GM21360 (cell line): ENCODE data around the gene LSM14A.
A peak's percentile ranks its signal among the peaks of the same experiment; 100 is the strongest.
"Not testable (repeated sequence)": the region's sequence is repeated elsewhere in the genome, so short reads cannot be mapped to it uniquely, and the experiment has no call there.

Experiments used
- ATAC-seq: cut with Tn5 transposase; IDR thresholded peaks from one replicate; pipeline ENCODE4 v1.9.1; 2021; ENCODE audit warnings: mild to moderate bottlenecking, moderate library complexity; ENCODE audit not compliant: unreplicated experiment

LSM14A gene

DNA sequence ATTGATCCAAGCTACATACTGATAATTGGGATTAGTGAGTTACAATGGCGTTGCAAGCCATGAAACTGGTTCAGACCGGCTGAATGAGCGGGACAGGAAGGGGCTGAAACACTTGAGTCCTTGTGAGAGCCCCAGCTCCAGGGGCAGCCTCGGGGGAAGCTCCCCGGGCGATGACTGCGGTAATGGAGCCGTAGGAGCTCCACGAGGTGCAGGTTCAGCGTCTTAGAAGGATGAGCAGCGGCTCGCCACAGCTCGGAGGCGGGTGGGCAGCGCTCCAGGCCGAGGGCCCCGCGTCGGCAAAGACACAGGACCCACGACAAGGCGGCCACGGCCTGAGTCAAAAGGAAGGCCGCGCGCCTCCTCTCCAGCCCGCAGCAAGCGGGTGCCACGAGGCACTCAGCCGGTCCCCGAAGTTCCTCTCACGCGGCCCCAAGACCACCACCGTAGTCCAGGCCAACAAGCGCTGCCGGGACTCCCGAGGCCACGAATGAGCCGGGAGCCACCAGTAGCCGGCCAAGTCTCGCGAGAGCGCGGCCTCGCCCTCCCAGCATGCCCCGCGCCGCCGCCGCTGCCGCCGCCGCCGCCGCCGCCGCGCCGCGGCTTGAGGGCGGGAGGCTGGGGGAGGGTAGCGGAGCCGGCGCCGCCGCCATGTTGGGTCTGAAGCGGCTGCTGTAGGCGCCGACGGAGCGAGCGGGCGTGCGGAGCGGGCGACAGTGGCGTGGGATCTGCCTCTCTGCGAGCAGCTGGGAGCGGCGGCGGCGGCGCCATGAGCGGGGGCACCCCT lies at the start of gene LSM14A:
Gene LSM14A, plus strand, starts transcription at position 628 of the 784 bp plus-strand sequence. Its CDS starts 139 bp downstream, at position 767.
- peak; percentile 57 for ATAC-seq

GRCh38 chr19:34124828-34125227 lies 47.5 kb upstream of the LSM14A start:
- no peak for ATAC-seq

GRCh38 chr19:34126966-34127365 lies 45.3 kb upstream of the LSM14A start:
- no peak for ATAC-seq

- ATAC-seq: no peak
Observed at GRCh38 chr19:34127684-34128189, 44.6 kb upstream of the LSM14A start.

- ATAC-seq: no peak
Observed at GRCh38 chr19:34128558-34129250, 43.6 kb upstream of the LSM14A start.

GRCh38 chr19:34131100-34131499 lies 41.2 kb upstream of the LSM14A start:
- no peak for ATAC-seq

DNA sequence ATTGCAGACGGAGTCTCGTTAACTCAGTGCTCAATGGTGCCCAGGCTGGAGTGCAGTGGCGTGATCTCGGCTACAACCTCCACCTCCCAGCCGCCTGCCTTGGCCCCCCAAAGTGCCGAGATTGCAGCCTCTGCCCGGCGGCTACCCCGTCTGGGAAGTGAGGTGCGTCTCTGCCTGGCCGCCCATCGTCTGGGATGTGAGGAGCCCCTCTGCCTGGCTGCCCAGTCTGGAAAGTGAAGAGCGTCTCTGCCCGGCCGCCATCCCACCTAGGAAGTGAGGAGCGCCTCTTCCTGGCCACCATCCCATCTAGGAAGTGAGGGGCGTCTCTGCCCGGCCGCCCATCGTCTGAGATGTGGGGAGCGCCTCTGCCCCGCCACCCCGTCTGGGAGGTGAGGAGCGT lies 40.2 kb upstream of the LSM14A start:
- not testable (repeated sequence) for ATAC-seq

DNA sequence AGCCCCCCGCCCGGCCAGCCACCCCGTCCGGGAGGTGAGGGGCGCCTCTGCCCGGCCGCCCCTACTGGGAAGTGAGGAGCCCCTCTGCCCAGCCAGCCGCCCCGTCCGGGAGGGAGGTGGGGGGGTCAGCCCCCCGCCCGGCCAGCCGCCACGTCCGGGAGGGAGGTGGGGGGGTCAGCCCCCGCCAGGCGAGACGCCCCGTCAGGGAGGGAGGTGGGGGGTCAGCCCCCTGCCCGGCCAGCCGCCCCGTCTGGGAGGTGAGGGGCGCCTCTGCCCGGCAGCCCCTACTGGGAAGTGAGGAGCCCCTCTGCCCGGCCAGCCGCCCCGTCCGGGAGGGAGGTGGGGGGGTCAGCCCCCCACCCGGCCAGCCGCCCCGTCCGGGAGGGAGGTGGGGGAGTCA lies 39.6 kb upstream of the LSM14A start:
- not testable (repeated sequence) for ATAC-seq

- peak; percentile 96 for ATAC-seq
Observed at GRCh38 chr19:34134190-34135053, 37.9 kb upstream of the LSM14A start.

DNA sequence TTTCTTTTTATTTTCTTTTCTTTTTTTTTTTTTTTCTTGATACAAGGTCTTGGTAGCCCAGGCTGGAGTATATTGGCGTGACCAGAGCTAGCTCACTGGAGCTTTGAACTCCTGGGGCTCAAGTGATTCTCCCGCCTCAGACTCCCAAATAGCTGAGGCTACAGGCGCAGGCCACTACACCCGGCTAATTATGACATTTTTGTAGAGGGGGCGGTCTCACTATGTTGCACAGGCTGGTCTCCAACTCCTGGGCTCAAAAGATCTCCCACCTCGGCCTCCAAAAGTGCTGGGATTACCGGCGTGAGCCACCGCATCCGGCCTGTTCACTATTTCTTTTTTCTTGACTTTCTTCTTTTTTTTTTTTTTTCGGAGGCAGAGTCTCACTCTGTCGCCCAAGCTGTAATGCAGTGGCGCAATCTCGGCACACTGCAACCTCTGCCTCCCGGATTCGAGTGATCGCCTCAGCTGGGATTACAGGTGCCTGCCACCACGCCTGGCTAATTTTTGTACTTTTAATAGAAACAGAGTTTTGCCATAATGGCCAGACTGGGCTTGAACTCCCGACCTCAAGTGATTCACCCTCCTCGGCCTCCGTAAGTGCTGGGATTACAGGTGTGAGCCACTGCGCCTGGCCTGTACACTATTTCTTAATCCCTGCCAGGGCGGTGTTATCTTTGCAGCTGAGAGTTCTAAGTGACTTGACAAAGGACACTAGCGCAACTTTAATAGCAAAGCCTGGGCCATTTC lies 37.1 kb upstream of the LSM14A start:
- ATAC-seq: no peak

GRCh38 chr19:34135821-34136611 lies 36.3 kb upstream of the LSM14A start:
- ATAC-seq: no peak

DNA sequence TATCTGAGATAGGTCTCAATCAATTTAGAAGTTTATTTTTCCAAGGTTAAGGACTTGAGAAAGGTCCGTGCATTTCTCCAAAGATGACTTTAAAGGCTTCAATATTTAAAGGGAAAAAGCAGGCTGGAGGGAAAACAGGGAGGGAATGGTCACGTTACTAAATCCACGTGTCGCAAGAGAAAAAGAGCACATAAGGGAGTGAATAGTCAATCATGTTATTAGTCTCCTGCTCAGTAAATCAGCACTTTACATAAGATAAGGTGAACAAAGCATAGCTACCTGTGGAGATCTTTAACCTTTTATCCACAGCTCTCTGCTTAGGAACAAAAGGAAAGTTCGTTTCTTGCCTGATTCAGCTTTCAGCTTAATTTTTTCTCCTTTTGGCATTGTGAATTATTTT lies 31.3 kb upstream of the LSM14A start:
- ATAC-seq: no peak

GRCh38 chr19:34142440-34142839 lies 29.9 kb upstream of the LSM14A start:
- ATAC-seq: no peak

DNA sequence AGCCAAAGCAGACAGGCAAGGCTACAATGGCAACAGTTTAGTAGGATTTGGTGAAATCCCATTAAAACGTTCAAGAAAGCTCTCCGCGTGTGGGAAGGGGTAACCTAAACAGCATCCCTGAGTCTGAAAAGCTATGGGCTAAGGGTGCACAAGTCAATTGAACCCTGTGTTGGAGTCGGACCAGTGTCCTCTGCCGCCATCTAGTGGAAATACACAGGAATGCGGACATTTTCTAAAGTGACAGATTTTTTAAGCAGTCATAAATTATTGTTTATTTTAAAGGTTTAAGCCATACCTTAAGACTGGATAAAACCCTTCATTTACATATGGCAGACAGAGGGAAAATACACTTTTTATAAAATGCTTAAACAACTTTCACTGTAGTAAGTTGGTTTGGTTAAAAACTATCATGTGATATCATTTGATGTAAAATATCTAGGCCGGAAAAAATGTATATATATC lies 26.5 kb upstream of the LSM14A start:
- no peak for ATAC-seq

DNA sequence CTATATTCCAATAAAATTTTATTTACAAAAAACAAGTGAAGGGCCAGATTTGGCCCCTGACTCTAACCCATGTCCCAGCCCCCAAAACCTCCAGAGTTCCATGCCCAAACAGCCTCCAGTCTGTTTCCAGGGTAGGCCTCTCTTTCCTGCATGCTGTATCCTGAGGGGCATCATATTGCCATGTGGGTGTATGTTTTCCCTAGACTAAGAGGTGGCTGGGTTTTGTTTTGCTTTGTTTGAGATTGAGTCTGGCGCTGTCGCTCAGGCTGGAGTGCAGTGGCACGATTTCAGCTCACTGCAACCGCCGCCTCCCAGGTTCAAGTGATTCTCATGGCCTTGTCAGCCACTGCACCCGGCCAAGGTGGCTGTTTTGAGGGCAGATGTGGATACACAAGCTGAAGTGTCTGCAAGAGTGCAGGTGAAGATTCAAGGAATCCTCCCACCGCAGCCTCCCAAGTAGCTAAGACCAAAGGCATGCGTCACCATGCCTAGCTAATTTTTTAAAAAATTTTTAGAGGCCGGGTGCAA lies 23.6 kb upstream of the LSM14A start:
- no peak for ATAC-seq

DNA sequence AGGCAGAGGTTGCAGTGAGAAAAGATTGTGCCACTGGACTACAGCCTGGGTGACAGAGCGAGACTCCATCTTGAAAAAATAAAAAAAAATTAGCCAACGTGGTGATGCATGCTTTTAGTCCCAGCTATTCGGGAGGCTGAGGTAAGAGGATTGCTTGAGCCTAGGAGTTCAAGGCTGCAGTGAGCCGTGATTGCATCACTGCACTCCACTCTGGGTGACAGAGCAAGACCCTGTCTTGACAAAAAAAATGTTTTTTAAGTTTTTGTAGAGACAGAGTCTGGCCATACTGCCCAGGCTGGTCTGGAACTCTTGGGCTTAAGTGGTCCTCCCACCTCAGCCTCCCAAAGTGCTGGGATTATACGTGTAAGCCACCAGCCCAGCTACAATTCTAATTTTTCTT lies 22.4 kb upstream of the LSM14A start:
- ATAC-seq: no peak

DNA sequence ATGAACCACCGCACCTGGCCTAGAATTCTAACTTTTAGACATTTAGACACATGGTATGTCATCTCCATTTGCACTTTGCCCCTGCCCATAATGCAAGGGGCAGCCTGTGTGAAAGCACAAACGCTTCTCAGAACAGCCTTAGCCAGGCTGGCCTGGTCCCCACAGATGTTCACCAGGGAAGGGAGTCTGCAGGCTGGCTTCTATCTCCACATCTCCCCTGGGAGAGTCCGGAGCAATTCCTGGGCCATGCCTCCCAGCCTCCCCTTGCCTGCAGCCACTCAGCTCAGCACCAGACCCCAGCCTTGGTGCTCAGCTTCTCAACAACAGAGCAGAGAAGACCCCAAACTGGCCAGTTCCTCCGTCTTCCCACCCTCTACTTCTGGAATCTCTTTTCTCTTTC lies 21.7 kb upstream of the LSM14A start:
- ATAC-seq: no peak

GRCh38 chr19:34151439-34151838 lies 20.9 kb upstream of the LSM14A start:
- no peak for ATAC-seq

GRCh38 chr19:34154401-34154800 lies 17.9 kb upstream of the LSM14A start:
- no peak for ATAC-seq
